Fibroblast of villous mesenchyme (primary cell): Measurements from ENCODE around the gene ZNF385B. TPM values are rescaled to one million over a fixed set of nuclear protein-coding genes. Genes with fewer than 3 reads are reported as not detected.
A peak's percentile ranks its signal among the peaks of the same experiment; 100 is the strongest.

Source experiments
- DNase-seq: peaks from one replicate; pipeline ENCODE4 v3.0.0-alpha.2; 2010; ENCODE audit warnings: low read depth
- H3K4me3 ChIP-seq: 2 replicates; pipeline ENCODE4 v1.5.1; 2011; ENCODE audit warnings: low read depth, mild to moderate bottlenecking, low read length
- CTCF ChIP-seq: IDR thresholded peaks from 2 replicates; pipeline ENCODE4 v1.5.1; 2012; ENCODE audit warnings: low read depth, mild to moderate bottlenecking, low read length; ENCODE audit not compliant: insufficient read depth
- total RNA-seq: library from RNA; depleted of rRNA; stranded (reverse); fragments of >200 nt; gene quantifications from 2 replicates; pipeline ENCODE4 v1.2.3, GENCODE V29; 2012

The ZNF385B gene
- total RNA-seq, 1 donor, result not detected

DNA sequence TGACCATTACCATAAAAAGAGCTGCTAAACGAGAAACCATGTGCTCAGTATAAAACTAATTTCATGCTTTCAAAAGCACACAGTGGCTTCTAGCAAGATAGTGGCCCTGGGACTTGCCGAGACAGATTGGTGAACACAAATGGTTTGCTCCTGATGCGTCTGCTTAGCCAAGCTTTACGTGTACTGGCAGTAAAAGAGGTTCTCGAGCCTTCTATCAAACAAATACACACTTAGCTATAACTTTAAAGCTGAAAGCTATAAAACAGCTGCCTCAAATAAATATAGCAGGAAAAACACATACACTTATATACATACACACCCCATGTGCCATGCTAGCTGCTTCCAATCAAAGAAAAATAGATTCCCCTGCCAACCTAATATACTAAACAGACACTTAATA lies 117.0 kb downstream of the ZNF385B start:
- no peak for DNase-seq
- TF ChIP-seq CTCF, result no peak
- no peak overlapping the region for H3K4me3 ChIP-seq

- peak; percentile 4 for DNase-seq
- no peak overlapping the region for H3K4me3 ChIP-seq
- no peak for TF ChIP-seq CTCF
Observed at GRCh38 chr2:179741317-179741716, 120.1 kb downstream of the ZNF385B start.

- no peak for TF ChIP-seq CTCF
- H3K4me3 ChIP-seq, result no peak overlapping the region
- no peak for DNase-seq
Observed at GRCh38 chr2:179729966-179730365, 131.4 kb downstream of the ZNF385B start.

GRCh38 chr2:179726461-179727180 lies 134.8 kb downstream of the ZNF385B start:
- no peak for DNase-seq
- no peak overlapping the region for H3K4me3 ChIP-seq
- TF ChIP-seq CTCF, result no peak

DNA sequence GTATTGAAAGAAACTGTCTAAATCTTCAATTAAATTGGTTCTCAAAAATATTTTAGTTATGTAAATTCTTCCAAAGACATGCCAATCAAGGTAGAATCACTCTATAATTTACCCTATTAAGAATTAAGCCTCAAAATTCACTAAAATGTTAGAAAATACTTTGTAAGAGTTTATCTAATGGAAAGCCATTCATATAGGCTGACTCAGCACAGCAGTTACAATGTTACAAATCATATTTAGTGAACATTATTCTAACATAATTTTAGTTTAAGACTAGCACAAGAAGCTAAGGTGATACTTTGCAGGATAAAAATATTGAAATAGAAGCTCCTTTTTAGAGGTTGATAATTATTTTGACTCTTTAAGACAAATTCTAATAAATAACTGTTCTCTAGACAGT lies 137.0 kb downstream of the ZNF385B start:
- DNase-seq, result no peak
- H3K4me3 ChIP-seq, result no peak overlapping the region
- no peak for TF ChIP-seq CTCF

GRCh38 chr2:179720173-179720772 lies 141.1 kb downstream of the ZNF385B start:
- H3K4me3 ChIP-seq, result no peak overlapping the region
- DNase-seq, result no peak
- TF ChIP-seq CTCF, result no peak
